Thyroid gland (tissue), 4 donors: ENCODE data around the gene FAM89B.

Source experiments
- CTCF ChIP-seq, 6 experiments: fragments of 200-600 bp in 3 of 6; fragments of 450-650 bp in 3 of 6; sonication (generic) in 3 of 6; IDR thresholded peaks; one replicate each; pipeline ENCODE4 v1.5.1; 2016 to 2019; ENCODE audit warnings: antibody characterized with exemption in 6 of 6, mild to moderate bottlenecking in 2 of 6, inconsistent platforms in 1 of 6, moderate library complexity in 1 of 6
- POLR2A ChIP-seq, 2 donors: fragments of 450-650 bp; IDR thresholded peaks; one replicate each; pipeline ENCODE4 v1.6.1; 2017; ENCODE audit warnings: antibody characterized with exemption in 2 of 2, mild to moderate bottlenecking in 2 of 2, moderate library complexity in 1 of 2

GRCh38 chr11:65537620-65538231 is 34.6 kb upstream of the FAM89B start:
- TF ChIP-seq CTCF (IDR thresholded peaks at IDR 0.05) (no peak), POLR2A (IDR thresholded peaks at IDR 0.05) (no peak)
